PFSK-1 (cell line): ENCODE data around the gene HDAC4.

Experiments
- FOXP2 ChIP-seq: optimal IDR thresholded peaks from 2 replicates; pipeline ENCODE3; 2011; ENCODE audit warnings: borderline replicate concordance, control low read depth, inconsistent platforms; ENCODE audit not compliant: insufficient read depth; ENCODE audit errors: extremely low read length, extremely low read depth
- REST ChIP-seq, 2 experiments: IDR thresholded peaks; 2 replicates each; pipeline versions ENCODE4 v1.6.1 to v1.8.0; 2011 to 2012; ENCODE audit warnings: low read depth in 2 of 2, low read length in 2 of 2, control low read depth in 1 of 2, inconsistent platforms in 1 of 2, mild to moderate bottlenecking in 1 of 2, moderate library complexity in 1 of 2; ENCODE audit not compliant: insufficient read depth in 1 of 2

- TF ChIP-seq REST (IDR thresholded peaks at IDR 0.05; ENCODE audit: insufficient read depth in 1 of 2, low read depth in 2 of 2, low read length in 2 of 2): no peak
- TF ChIP-seq FOXP2: no peak
Measured at GRCh38 chr2:239147376-239147775, 253.4 kb downstream of the HDAC4 start.
